ENCODE results near the gene RAC3.

RAC3 gene

GRCh38 chr17:81999587-81999975, 31.9 kb upstream of the RAC3 start:
- DNase-seq (ENCODE audit: low read depth) = no peak

GRCh38 chr17:81999976-82000802, 31.3 kb upstream of the RAC3 start:
- DNase-seq (ENCODE audit: low read depth) = no peak

GRCh38 chr17:82000803-82001570, 30.5 kb upstream of the RAC3 start:
- no peak for DNase-seq (ENCODE audit: low read depth)

- DNase-seq (ENCODE audit: low read depth) = no peak
Measured at GRCh38 chr17:82001571-82002056, 29.9 kb upstream of the RAC3 start.

- peak; percentile 96 for DNase-seq (ENCODE audit: low read depth)
Measured at GRCh38 chr17:82003411-82004381, 27.8 kb upstream of the RAC3 start.

GRCh38 chr17:82004517-82005455, 26.7 kb upstream of the RAC3 start:
- DNase-seq (ENCODE audit: low read depth) = no peak

GRCh38 chr17:82005701-82006348, 25.7 kb upstream of the RAC3 start:
- DNase-seq (ENCODE audit: low read depth) = no peak

GRCh38 chr17:82006468-82007227, 24.8 kb upstream of the RAC3 start:
- peak; percentile 43 for DNase-seq (ENCODE audit: low read depth)

GRCh38 chr17:82007228-82007494, 24.3 kb upstream of the RAC3 start:
- no peak for DNase-seq (ENCODE audit: low read depth)

GRCh38 chr17:82007495-82008257, 23.8 kb upstream of the RAC3 start:
- DNase-seq (ENCODE audit: low read depth) = no peak

GRCh38 chr17:82008258-82008940, 23.1 kb upstream of the RAC3 start:
- DNase-seq (ENCODE audit: low read depth) = no peak

- no peak for DNase-seq (ENCODE audit: low read depth)
Measured at GRCh38 chr17:82008941-82009405, 22.5 kb upstream of the RAC3 start.

- DNase-seq (ENCODE audit: low read depth) = no peak
Measured at GRCh38 chr17:82009413-82009812, 22.1 kb upstream of the RAC3 start.

GRCh38 chr17:82010575-82011525, 20.6 kb upstream of the RAC3 start:
- DNase-seq (ENCODE audit: low read depth) = no peak

GRCh38 chr17:82011617-82012187, 19.8 kb upstream of the RAC3 start:
- DNase-seq (ENCODE audit: low read depth) = no peak

GRCh38 chr17:82012261-82012639, 19.2 kb upstream of the RAC3 start:
- DNase-seq (ENCODE audit: low read depth) = no peak
